ENCODE data around the gene CD2. TPM values are rescaled to one million over a fixed set of nuclear protein-coding genes. Genes with fewer than 3 reads are reported as not detected.

The CD2 gene
- total RNA-seq, 4 donors from 2014 or later, result 0.16 TPM; not detected in 3

- DNase-seq, result no peak
- Histone ChIP-seq H3K9me3 (peaks cover 0 to 11% (median 4%) of the 10 kb centered on the region in 3 donors), H3K27ac (no peak overlapping the region), H3K27me3 (no peaks in the 10 kb centered on the region), H3K4me1 (no peaks in the 10 kb centered on the region), H3K36me3 (no peaks in the 10 kb centered on the region), H3K4me3 (no peak overlapping the region)
- no peak for TF ChIP-seq POLR2A (IDR thresholded peaks at IDR 0.05)
- TF ChIP-seq CTCF (IDR thresholded peaks at IDR 0.05 in 4 of 5, conservative IDR thresholded peaks at IDR 0.05 in 1 of 5), result no peak
- in situ Hi-C loops (cut with MboI; ENCODE audit: low sequenced_read_pairs in 4 of 4) (loop anchor here (5.0 to 10.0 kb wide), 3 partner anchors 305 to 315 kb away; no protein-coding TSS in a partner anchor), intact Hi-C loops (cut with DNase I; ENCODE audit: low total_unique reads) (loop anchor here (10.0 kb wide), 1 partner anchor 395 kb away; no protein-coding TSS in a partner anchor)
- no peak for ATAC-seq
Observed at GRCh38 chr1:116739371-116740012, 14.7 kb upstream of the CD2 start.

- intact Hi-C loops (cut with DNase I; ENCODE audit: low total_unique reads) (no loop called here), in situ Hi-C loops (cut with MboI; ENCODE audit: low sequenced_read_pairs in 4 of 4) (loop anchor here in 1 of 4 donors (10.0 kb wide), 1 partner anchor 305 kb away; no protein-coding TSS in a partner anchor)
- peaks cover 0 to 19% (median 4%) of the 10 kb centered on the region in 3 donors for H3K9me3 ChIP-seq
- DNase-seq (no peak), ATAC-seq (no peak)
- H3K4me3 ChIP-seq, result no peak overlapping the region
- TF ChIP-seq CTCF (IDR thresholded peaks at IDR 0.05 in 4 of 5, conservative IDR thresholded peaks at IDR 0.05 in 1 of 5) (no peak), POLR2A (IDR thresholded peaks at IDR 0.05) (no peak)
- no peak overlapping the region for H3K27ac ChIP-seq
- H3K27me3 ChIP-seq, result no peaks in the 10 kb centered on the region
- no peaks in the 10 kb centered on the region for H3K4me1 ChIP-seq
- H3K36me3 ChIP-seq, result no peaks in the 10 kb centered on the region
Observed at GRCh38 chr1:116740296-116740695, 13.9 kb upstream of the CD2 start.

GRCh38 chr1:116740746-116741145, 13.5 kb upstream of the CD2 start:
- in situ Hi-C loops (cut with MboI; ENCODE audit: low sequenced_read_pairs in 4 of 4), result loop anchor here in 1 of 4 donors (10.0 kb wide), 1 partner anchor 304 kb away; no protein-coding TSS in a partner anchor
- H3K9me3 ChIP-seq, result peaks cover 0 to 21% (median 4%) of the 10 kb centered on the region in 3 donors
- H3K27ac ChIP-seq, result no peak overlapping the region
- ATAC-seq (no peak), DNase-seq (no peak)
- TF ChIP-seq CTCF (IDR thresholded peaks at IDR 0.05 in 4 of 5, conservative IDR thresholded peaks at IDR 0.05 in 1 of 5) (no peak), POLR2A (IDR thresholded peaks at IDR 0.05) (no peak)
- intact Hi-C loops (cut with DNase I; ENCODE audit: low total_unique reads), result no loop called here
- no peak overlapping the region for H3K4me3 ChIP-seq
- no peaks in the 10 kb centered on the region for H3K4me1 ChIP-seq
- no peaks in the 10 kb centered on the region for H3K36me3 ChIP-seq
- H3K27me3 ChIP-seq, result no peaks in the 10 kb centered on the region

GRCh38 chr1:116741836-116742565, 12.2 kb upstream of the CD2 start:
- TF ChIP-seq POLR2A (IDR thresholded peaks at IDR 0.05), result no peak
- TF ChIP-seq CTCF (IDR thresholded peaks at IDR 0.05 in 4 of 5, conservative IDR thresholded peaks at IDR 0.05 in 1 of 5), result no peak
- no peaks in the 10 kb centered on the region for H3K4me1 ChIP-seq
- no peaks in the 10 kb centered on the region for H3K27me3 ChIP-seq
- no peak for DNase-seq
- no peak overlapping the region for H3K4me3 ChIP-seq
- no peak for ATAC-seq
- in situ Hi-C loops (cut with MboI; ENCODE audit: low sequenced_read_pairs in 4 of 4) (loop anchor here in 1 of 4 donors (10.0 kb wide), 1 partner anchor 303 kb away; no protein-coding TSS in a partner anchor), intact Hi-C loops (cut with DNase I; ENCODE audit: low total_unique reads) (no loop called here)
- H3K27ac ChIP-seq, result no peak overlapping the region
- no peaks in the 10 kb centered on the region for H3K36me3 ChIP-seq
- H3K9me3 ChIP-seq, result peaks cover 0 to 21% (median 4%) of the 10 kb centered on the region in 3 donors
